GM18505 (cell line): ENCODE measurements around the gene EGFR.
"Not testable (repeated sequence)": the region's sequence is repeated elsewhere in the genome, so short reads cannot be mapped to it uniquely, and the experiment has no call there.

ENCODE experiments used
- ATAC-seq: cut with Tn5 transposase; IDR thresholded peaks from one replicate; pipeline ENCODE4 v1.9.1; 2021; ENCODE audit not compliant: unreplicated experiment
- POLR2A ChIP-seq: IDR thresholded peaks from 4 replicates; pipeline ENCODE4 v1.6.1; 2011; ENCODE audit warnings: borderline replicate concordance; ENCODE audit not compliant: insufficient read depth, insufficient read length; ENCODE audit errors: extremely low read depth

EGFR gene

DNA sequence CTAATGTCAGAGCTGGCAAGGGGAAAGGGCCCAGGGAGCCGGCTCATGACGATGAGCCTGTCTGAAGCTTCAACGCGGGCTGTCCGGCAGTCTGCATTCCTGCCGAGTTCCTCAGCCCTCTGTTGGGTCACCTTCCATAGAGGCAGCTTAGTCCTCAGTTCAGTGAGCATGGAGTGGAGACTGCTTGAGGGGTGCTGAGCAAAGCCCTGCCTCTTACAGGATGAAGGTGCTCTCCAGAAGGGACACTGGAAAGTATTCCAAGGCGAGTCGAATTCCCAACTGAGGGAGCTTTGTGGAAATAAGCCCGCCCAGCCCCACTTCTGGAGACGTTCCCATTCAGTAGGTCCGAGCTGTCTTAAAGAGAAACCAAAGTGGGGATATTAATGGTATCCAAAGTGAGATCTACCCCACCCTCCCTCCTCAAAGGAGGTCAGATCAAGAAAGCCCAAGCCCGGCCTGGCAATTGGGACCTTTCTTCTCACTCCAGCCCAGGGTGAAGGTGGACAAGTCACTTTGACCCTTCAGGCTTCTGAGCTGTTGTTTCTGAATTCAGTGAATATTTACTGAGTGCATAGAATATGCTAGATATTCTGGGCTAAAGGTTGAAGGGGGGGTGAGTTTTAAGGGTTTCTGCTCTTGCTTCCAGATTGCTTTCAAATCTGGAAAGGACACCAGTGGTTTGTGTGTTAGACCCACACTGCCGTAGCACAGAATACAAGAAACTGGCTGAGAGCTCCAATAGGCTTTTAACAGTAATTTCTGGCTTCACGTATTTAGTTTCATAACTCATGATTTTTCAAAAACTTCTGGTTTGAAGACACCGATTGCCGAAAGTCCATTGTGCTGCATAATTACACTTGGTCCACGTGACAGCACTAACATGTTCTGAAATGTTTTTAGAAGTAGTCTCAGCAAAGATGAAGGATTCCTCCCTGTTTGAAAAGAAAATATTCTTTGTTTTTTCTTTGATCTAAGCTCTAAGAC lies 3.5 kb downstream of the EGFR start:
- no peak for TF ChIP-seq POLR2A
- ATAC-seq, result no peak

DNA sequence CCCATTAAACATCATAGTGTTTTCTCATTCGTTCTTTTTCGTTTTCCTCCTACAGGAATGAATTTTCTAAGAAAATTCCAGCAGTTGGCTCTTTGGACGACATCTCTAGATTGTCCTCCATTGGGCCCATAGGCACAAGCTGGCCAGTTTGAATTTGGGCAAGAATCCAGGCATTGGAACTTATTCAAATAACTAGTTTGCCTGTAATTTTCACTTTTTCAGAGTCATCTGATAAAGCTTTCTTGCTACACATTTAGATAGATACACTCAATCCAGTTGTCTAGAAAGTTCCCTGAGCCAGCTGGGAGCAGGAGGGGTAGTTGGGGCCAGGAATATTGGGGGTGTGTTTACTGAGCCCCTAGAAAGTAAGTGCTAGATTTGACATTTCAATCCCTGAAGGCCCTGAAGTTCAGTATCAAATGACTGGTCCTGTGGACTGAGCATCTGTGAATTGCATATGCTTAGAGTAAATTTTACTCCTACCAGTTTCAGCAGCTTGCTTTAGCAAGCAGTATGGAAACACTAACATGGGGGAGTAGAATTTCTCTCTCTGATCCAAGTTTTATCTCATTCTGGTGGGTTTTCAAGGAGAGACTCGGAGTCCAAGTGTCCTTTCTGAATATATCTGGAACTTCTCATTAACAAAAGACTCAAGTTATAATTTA lies 5.2 kb downstream of the EGFR start:
- TF ChIP-seq POLR2A, result no peak
- no peak for ATAC-seq

DNA sequence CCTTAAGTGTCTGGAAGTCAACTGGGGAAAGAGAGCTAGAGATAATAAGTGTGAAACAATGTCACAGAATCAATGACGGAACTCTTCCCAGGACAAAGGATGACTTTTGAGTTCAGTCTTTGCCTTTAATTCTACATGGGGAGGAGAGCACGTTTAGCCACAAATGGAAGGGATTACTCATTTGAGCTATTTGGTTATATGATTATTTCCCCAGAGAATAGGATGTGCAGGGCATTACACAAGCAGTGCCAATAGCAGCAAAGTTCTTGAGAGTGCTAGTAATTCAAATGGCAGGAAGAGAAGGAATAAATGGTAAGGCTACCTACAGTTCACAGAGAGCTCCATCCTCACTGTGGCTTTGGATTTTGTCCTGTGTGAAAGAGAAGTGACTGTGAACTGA lies 6.0 kb downstream of the EGFR start:
- TF ChIP-seq POLR2A, result no peak
- ATAC-seq, result no peak

DNA sequence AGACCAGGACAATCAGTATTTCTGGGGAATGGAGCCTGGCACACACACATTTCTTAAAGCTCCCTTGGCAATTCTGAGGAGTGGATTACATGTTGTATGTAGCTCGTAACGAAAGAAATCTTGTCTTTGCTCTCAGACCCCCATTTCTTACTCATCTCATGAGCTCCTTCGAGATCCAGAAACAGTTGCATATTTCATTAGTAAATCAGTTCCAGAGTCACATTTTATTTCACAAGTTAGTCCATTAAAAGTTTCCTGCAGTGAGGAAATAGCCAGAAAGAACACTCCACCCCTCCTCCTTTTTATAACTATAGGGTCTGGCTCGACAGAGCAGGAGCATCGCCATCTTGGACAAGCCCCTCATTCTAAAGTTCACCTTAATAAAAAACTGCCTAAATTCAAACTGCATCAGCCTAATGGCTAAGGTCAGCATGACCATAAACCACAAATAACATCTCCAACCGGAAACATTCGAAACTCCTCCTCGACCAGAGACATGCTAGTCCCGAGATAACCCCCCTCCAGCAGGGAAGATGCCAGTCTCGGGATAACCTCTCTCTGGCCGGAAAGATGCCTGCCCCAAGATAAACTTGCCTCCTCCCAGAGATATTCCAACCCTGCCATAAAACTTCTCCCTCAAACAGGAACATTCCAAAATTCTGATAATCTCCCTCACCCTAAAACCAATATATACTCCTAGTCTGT lies 7.4 kb downstream of the EGFR start:
- no peak for ATAC-seq
- no peak for TF ChIP-seq POLR2A

DNA sequence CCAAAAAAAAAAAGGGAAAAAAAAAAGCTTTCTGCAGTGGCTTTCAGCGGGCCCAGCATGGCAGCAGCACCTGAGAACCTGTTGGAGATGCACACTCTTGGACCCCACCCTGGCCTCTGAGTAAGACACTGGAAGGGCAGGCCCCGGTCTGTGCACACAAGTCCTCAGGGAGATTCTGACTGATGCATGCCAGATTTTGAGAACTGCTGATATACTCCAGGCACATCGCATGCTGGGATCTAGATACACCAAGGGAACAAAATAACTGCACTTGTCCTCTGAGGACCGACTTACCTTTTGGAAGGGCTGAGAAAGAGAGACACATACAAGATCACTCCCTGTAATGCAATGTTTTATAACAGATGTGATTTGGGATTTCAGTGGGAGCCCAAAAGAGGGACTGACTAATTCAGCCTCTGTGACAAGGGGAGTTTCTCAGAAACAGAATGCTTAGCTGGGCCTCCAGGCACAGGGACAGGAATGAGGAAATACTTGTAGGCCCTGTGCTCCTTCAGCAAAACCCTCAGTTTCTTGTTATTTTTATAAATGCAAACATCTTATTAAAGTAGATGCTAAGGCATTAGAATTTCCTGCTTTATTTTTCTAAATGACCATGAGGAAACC lies 8.2 kb downstream of the EGFR start:
- ATAC-seq, result no peak
- TF ChIP-seq POLR2A, result no peak

DNA sequence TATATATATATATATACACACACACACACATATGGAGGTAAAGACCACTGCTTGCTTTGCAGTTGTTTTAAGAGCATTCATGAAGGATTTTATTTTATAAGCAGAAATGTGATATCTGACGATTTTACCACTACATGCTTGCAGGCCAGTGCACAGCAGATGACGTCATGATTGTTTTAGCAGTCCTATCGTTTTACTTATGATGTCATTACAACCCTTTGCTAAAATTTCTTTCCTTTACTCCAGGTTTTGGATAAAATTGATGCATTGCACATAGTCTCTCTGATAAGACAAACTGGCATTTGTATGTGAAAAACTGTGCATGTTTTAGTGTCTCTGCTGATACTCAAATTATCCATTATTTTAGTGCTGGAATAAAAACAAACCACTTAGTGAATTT lies 9.2 kb downstream of the EGFR start:
- TF ChIP-seq POLR2A, result no peak
- no peak for ATAC-seq

DNA sequence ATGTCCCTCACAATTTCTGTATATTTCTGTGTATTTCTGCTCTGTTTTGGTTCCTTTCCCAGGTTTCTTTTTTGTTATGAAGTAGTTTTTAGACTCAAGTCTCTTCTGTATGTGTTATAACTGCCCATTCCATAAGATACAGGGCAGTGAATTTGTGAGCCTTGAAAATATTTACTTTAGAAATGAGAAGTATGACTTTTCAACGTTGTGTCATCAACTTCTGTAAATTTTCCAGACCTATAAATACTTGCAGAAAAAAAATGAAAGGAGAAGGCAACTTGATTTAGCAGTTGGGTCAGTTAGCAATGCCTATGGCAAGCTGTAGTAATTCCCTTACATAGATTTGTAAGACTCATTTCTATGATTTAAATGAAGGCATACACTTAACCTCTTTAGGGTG lies 11.5 kb downstream of the EGFR start:
- no peak for ATAC-seq
- TF ChIP-seq POLR2A, result no peak

DNA sequence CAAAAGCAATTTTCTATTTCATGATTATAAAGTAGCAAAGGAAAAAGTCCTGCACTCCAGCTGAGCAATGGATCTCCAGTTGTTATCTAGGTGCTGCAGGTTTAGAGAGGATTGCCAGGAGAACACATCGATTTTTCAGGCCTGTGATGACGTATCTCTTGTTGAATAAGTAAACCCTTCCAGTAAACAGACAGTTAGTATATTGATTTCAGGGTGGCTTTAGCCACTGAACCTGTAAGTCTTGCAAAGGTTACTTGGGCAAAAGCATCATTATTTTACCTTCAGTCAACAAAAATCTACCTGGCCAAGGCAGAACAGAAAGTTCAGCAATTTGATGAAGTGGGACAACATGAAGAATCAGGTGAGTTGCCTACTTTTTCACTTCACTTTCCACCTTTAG lies 12.3 kb downstream of the EGFR start:
- TF ChIP-seq POLR2A, result no peak
- ATAC-seq, result no peak

DNA sequence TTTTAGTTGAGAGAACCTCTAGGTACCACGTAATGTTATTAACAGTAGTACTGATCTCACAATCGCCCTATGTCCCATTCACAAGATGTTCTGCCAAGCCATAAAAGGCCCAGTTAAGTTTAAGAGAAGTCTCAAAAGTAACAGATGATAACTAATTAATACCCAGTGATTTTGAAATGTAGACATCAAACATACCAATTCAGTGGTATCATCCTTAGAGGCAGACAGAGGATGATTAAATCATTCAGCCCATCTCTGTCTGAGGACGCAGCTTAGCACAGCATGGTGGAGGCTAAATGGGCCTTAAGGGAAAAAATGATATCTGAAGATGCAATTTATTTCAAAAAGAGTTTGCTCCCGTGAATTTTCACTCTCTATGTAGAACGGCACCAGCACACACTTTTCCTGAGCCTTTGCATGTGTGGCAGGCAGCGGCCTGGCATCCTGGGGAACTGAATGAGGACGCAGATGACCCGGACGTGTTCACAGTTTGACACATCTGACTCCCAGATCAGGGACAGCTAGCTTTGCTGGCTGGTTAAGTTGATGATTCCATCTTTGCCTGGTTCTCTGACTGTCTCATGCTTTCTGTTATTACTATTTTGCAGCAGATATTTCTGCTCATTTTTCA lies 13.4 kb downstream of the EGFR start:
- ATAC-seq, result no peak
- no peak for TF ChIP-seq POLR2A

DNA sequence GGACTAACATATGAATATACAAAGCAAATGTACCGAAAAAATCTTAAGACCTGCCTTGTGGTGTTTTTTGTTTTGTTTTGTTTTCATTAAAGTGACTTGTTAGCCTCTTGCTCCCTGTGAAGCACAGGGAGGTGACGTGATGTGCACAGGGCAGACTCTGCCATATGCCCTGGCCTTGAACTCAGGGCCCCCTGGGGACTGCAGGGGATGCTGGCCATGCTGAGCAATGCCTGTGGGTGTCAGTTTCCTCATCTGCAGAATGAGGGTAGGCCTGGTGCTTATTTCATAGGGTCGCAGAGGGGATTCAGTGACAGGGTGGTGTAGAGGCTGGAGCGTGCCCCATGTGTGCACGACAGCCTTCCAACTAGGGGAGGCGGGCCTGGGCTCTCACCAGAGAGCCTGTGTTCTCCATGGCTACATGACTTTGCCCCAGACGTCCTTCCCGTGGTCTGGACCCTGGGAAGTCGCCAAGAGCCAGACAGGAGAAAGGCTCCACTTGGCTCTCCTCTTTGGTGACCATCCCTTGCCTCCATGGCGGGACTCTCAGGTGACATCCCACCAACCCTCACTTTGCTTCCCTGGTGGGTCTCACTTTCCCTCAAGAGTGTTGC lies 14.5 kb downstream of the EGFR start:
- ATAC-seq, result no peak
- no peak for TF ChIP-seq POLR2A

DNA sequence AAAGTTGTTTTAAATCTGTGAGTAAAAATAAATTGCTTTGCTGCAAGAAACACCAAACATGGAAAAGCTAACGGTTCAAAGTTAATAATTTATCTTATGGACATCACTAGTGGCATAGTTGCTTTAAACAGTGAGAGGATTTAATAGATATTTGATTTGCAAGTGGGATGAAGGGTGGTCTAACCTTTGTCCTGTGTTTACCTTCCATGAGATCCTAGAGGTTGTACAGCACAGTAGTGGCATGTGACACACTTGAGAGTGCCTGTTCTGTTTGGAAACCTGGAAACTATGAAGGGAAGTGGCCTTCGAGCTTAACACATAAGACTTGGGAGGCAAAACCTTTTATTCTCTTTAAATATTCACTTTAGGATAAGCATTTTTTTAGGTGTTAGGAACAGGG lies 16.0 kb downstream of the EGFR start:
- TF ChIP-seq POLR2A, result no peak
- no peak for ATAC-seq

DNA sequence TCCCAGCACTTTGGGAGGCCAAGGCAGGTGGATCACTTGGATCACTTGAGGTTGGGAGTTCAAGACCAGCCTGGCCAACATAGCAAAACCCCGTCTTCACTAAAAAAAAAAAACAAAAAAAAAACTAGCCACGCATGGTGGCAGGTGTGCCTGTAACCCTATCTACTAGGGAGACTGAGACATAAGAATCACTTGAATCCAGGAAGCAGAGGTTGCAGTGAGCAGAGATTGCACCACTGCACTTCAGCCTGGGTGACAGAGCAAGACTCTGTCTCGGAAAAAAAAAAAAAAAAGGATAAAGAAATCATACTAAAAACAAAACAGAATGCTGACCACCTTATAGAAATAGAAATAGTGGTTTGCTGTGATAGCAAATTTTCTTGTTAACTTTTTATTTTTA lies 16.6 kb downstream of the EGFR start:
- not testable (repeated sequence) for ATAC-seq

DNA sequence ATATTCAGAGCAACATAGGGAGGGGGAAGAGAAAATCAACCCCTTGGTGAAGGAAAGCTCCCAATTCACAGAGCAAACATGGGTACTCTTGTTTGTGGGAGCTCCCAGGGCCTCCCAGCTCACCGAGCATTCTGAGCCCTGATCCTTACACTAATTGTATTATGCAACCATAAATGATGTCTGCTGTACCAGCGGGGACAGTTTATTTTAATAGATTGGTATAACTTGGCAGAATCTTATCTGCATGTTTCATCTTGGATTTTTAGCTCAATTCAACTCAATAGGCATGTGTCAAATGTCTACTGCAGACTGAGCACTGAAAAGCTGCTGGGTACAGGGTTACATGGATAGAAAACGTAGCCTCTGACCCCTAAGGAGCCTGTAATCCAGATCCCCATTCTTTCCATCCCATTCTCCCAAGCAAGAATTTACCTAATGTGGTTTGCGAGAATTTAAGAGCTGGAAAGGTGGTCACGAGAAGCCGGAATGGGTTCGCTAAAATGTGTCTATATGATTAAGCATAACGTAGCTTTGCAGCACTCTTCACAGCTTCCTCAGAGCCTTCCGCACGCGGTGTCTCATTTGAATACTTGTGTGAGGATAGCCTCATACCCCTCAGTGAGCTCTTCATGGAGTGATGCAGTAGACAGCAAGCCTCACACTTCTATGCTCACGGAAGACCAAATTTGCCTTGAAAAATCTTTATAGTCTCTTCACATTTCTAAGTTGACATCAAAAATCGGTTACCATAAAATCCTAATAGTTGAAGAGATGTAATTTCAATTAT lies 18.3 kb downstream of the EGFR start:
- TF ChIP-seq POLR2A, result no peak
- ATAC-seq, result no peak
